Measurements from ENCODE around the gene PAPLN. TPM values are rescaled to one million over a fixed set of nuclear protein-coding genes. Genes with fewer than 3 reads are reported as not detected.

PAPLN gene
- total and polyA plus RNA-seq, 4 donors, result 0.68 to 2.8 (median 1.3) TPM

GRCh38 chr14:73258076-73258475 is 20.8 kb downstream of the PAPLN start:
- no peak for DNase-seq (ENCODE audit: low spot score)
- WGBS, result 89% methylated on average over 4 of the region's 4 CpGs
- H3K9ac ChIP-seq (ENCODE audit: low read depth in 1 of 2, low read length in 2 of 2), result no peak overlapping the region
- no peaks in the 10 kb centered on the region for H3K9me3 ChIP-seq (ENCODE audit: control insufficient read depth in 4 of 4, low read length in 3 of 4)
- H3K36me3 ChIP-seq (ENCODE audit: control insufficient read depth in 4 of 4, insufficient read depth in 3 of 4, low read depth in 1 of 4, low read length in 3 of 4), result no peaks in the 10 kb centered on the region
- H3K27me3 ChIP-seq (ENCODE audit: control insufficient read depth in 4 of 4, insufficient read depth in 4 of 4, low read length in 3 of 4), result no peaks in the 10 kb centered on the region
- H3K4me1 ChIP-seq (ENCODE audit: control insufficient read depth in 4 of 4, insufficient read depth in 4 of 4, low read length in 3 of 4), result no peaks in the 10 kb centered on the region
- no peak overlapping the region for H3K27ac ChIP-seq (ENCODE audit: low read depth in 1 of 2, low read length in 2 of 2)
- H3K4me3 ChIP-seq (ENCODE audit: low read depth in 1 of 3, low read length in 3 of 3), result no peak overlapping the region
- TF ChIP-seq HNF4A (conservative IDR thresholded peaks at IDR 0.05) (no peak), EGR1 (IDR thresholded peaks at IDR 0.05; ENCODE audit: low read depth in 2 of 2) (no peak), JUND (IDR thresholded peaks at IDR 0.05) (no peak), ZBTB33 (IDR thresholded peaks at IDR 0.05) (no peak), SP1 (IDR thresholded peaks at IDR 0.05) (no peak)

- Histone ChIP-seq H3K9ac (ENCODE audit: low read depth in 1 of 2, low read length in 2 of 2) (no peak overlapping the region), H3K4me3 (ENCODE audit: low read depth in 1 of 3, low read length in 3 of 3) (no peak overlapping the region), H3K27ac (ENCODE audit: low read depth in 1 of 2, low read length in 2 of 2) (no peak overlapping the region), H3K4me1 (ENCODE audit: control insufficient read depth in 4 of 4, insufficient read depth in 4 of 4, low read length in 3 of 4) (no peaks in the 10 kb centered on the region), H3K9me3 (ENCODE audit: control insufficient read depth in 4 of 4, low read length in 3 of 4) (no peaks in the 10 kb centered on the region), H3K36me3 (ENCODE audit: control insufficient read depth in 4 of 4, insufficient read depth in 3 of 4, low read depth in 1 of 4, low read length in 3 of 4) (no peaks in the 10 kb centered on the region), H3K27me3 (ENCODE audit: control insufficient read depth in 4 of 4, insufficient read depth in 4 of 4, low read length in 3 of 4) (no peaks in the 10 kb centered on the region)
- DNase-seq (ENCODE audit: low spot score), result no peak
- WGBS, result 94% methylated on average over 20 of the region's 20 CpGs
- TF ChIP-seq REST (IDR thresholded peaks at IDR 0.05), result no peak
- no peak for TF ChIP-seq JUND (IDR thresholded peaks at IDR 0.05)
- no peak for TF ChIP-seq ATF3 (IDR thresholded peaks at IDR 0.05)
- TF ChIP-seq YY1 (IDR thresholded peaks at IDR 0.05), result no peak
- no peak for TF ChIP-seq SP1 (IDR thresholded peaks at IDR 0.05)
- no peak for TF ChIP-seq MAX (IDR thresholded peaks at IDR 0.05)
- no peak for TF ChIP-seq EGR1 (IDR thresholded peaks at IDR 0.05; ENCODE audit: low read depth in 2 of 2)
- no peak for TF ChIP-seq GABPA (IDR thresholded peaks at IDR 0.05 in 1 of 2, conservative IDR thresholded peaks at IDR 0.05 in 1 of 2)
- no peak for TF ChIP-seq NR2F2 (IDR thresholded peaks at IDR 0.05)
- TF ChIP-seq FOXA2 (IDR thresholded peaks at IDR 0.05), result no peak
- TF ChIP-seq TAF1 (conservative IDR thresholded peaks at IDR 0.05), result no peak
Measured at GRCh38 chr14:73258845-73259611, 21.7 kb downstream of the PAPLN start.

Measured in liver (tissue), 9 donors.